GM20000 (cell line): ENCODE measurements around the gene CDK17.
"Not testable (repeated sequence)": the region's sequence is repeated elsewhere in the genome, so short reads cannot be mapped to it uniquely, and the experiment has no call there.

Experiments
- DNase-seq: peaks from one replicate; pipeline ENCODE4 v3.0.0; 2012; ENCODE audit warnings: low spot score
- CTCF ChIP-seq: IDR thresholded peaks from 2 replicates; pipeline ENCODE4 v1.5.1; 2012; ENCODE audit warnings: mild to moderate bottlenecking, control low read depth; ENCODE audit errors: extremely low read depth, missing control alignments

Gene CDK17

GRCh38 chr12:96425951-96426350 lies 25.7 kb upstream of the CDK17 start:
- no peak for DNase-seq
- TF ChIP-seq CTCF, result no peak

- DNase-seq, result peak; percentile 24
- TF ChIP-seq CTCF, result no peak
These were observed 25.1 kb upstream of the CDK17 start for GRCh38 chr12:96425321-96425720.

GRCh38 chr12:96424601-96425000 lies 24.4 kb upstream of the CDK17 start:
- no peak for TF ChIP-seq CTCF
- no peak for DNase-seq

- no peak for TF ChIP-seq CTCF
- no peak for DNase-seq
These were observed 22.0 kb upstream of the CDK17 start for GRCh38 chr12:96422192-96422591.

GRCh38 chr12:96421014-96421413 lies 20.8 kb upstream of the CDK17 start:
- no peak for TF ChIP-seq CTCF
- no peak for DNase-seq

GRCh38 chr12:96420277-96420835 lies 20.1 kb upstream of the CDK17 start:
- TF ChIP-seq CTCF, result no peak

GRCh38 chr12:96419576-96420276 lies 19.5 kb upstream of the CDK17 start:
- TF ChIP-seq CTCF, result no peak
- no peak for DNase-seq

More at GRCh38 chr12:96420277-96420835, 20.1 kb upstream of the CDK17 start:
- DNase-seq, result no peak

GRCh38 chr12:96417688-96418087 lies 17.4 kb upstream of the CDK17 start:
- DNase-seq, result not testable (repeated sequence)
